GM19468 (cell line): ENCODE results near the gene STPG1.
"Not testable (repeated sequence)": the region's sequence is repeated elsewhere in the genome, so short reads cannot be mapped to it uniquely, and the experiment has no call there.

ENCODE experiments used
- ATAC-seq: cut with Tn5 transposase; IDR thresholded peaks from one replicate; pipeline ENCODE4 v1.9.1; 2021; ENCODE audit warnings: mild to moderate bottlenecking, moderate library complexity, moderate number of reproducible peaks; ENCODE audit not compliant: unreplicated experiment; ENCODE audit errors: extremely low read depth

The STPG1 gene, protein sequence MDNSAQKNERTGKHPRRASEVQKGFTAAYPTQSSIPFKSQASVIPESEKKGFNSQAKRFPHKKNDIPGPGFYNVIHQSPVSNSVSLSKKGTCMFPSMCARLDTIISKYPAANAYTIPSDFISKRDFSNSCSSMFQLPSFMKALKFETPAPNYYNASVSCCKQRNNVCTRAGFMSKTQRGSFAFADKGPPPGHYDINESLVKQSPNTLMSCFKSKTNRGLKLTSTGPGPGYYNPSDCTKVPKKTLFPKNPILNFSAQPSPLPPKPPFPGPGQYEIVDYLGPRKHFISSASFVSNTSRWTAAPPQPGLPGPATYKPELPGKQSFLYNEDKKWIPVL

DNA sequence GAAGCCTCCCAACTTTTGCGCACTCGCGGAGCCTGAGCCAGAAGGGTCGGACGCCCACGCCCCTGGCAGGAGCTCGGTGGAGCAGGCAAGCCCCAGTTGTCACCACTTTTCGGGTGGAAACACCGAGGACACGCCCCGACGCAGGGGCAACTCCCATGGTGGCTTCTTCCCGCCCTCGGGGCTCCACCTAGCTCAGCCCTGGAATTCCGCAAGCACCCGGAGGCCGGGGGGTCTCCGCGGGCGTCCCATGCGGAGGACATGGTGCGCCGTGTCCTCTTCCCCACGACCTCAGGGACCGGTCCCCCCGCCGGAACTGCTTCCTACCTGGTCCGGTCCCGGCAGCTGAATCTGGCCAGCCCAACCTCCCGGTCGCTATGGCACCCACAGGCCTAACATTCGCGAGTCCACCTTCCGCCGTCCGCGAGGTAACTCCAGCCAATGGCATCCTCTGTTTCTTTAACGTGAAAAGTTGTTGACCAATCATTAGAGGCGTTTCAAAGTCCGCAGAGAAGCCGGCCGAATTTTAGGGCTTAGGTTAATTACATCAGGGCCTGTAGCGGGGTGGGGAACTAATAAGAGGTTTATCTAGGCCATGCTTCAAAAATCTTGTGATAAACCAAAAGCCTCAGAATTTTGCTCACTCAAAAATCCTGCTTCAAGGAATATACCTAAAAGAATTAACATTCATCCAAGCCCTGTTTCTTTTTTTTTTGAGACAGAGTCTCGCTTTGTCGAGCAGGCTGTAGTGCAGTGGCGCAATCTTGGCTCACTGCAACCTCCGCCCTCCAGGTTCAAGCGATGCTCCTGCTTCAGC is at the start of gene STPG1:
Gene STPG1 (minus strand): TSS at position 433 of the 814 bp plus-strand sequence. CDS start 12,394 bp downstream, outside the sequence.
- no peak for ATAC-seq

- ATAC-seq: not testable (repeated sequence)
Observed at GRCh38 chr1:24462128-24462527, 48.5 kb upstream of the STPG1 start.

DNA sequence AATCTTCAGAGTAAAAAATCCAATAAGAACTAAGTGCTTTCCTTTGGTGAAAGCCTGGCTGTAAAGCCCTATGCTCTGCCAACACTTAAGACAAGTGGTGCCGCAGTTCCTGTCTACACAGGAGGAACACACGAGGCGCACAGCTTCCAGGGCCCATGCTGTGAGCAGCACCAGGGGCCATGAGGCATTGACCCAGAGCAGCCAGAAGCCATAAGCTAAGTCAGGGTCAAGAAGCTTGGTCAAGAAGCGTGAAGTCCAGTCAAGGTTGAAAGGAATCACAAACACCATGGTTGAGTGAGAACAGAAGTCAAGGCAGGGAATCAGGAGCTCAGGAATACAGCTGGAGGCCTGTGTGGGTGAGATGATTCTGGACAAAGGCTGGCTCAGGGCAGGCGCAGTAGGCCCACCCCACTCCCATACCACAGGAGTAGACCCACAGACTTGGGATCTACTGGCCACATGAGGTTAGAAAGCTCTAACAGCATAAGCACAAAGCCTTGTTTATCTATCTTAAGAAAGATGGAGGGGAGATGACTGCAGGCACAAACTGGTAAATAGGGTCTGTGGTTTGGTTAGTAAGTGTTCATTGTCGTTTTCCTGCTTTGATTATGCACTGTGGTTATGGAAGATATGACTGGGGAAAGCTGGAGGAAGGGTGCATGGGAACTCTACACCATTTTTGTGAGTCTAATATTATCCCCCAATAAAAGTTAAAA is 46.1 kb upstream of the STPG1 start:
- no peak for ATAC-seq

DNA sequence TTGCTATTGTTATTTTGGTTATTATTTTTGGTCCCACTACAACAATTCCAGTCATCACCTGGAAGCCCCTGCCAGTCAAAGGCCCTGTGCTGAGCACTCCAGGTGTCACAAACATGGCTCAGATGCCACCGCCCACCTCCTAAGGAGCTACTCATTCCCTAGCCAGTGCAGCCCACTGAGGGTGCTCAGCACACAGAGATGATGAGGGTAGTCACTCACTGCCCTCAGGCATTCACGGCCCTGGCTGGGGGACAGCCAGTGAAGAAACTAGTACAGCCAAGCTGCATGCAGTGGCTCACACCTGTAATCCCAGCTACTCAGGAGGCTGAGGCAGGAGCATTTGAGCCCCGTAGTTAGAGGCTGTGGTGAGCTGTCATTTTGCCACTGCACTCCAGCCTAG is 44.3 kb upstream of the STPG1 start:
- ATAC-seq: no peak

GRCh38 chr1:24455272-24455671 is 41.7 kb upstream of the STPG1 start:
- no peak for ATAC-seq

GRCh38 chr1:24454673-24455072 is 41.1 kb upstream of the STPG1 start:
- ATAC-seq: no peak

- ATAC-seq: no peak
Observed at GRCh38 chr1:24452922-24453485, 39.4 kb upstream of the STPG1 start.

DNA sequence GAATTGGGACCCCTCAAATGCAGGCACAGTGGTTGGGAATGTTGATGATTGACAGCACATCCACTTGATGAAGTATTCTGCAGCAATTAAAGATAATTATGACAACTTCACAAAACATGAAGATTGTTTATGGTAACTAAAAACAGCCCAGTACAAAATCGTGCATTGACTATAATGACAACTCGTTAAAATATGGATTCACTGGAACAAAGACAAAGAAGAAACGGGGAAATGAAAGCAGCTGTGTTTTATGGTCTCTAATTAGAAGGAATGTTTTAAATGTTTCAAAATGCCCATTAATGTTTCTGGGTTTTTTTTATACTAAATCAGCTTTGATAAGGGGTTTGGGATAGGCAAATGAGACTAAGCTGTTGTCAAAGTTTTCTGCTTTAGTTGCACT is 38.2 kb upstream of the STPG1 start:
- ATAC-seq: no peak

DNA sequence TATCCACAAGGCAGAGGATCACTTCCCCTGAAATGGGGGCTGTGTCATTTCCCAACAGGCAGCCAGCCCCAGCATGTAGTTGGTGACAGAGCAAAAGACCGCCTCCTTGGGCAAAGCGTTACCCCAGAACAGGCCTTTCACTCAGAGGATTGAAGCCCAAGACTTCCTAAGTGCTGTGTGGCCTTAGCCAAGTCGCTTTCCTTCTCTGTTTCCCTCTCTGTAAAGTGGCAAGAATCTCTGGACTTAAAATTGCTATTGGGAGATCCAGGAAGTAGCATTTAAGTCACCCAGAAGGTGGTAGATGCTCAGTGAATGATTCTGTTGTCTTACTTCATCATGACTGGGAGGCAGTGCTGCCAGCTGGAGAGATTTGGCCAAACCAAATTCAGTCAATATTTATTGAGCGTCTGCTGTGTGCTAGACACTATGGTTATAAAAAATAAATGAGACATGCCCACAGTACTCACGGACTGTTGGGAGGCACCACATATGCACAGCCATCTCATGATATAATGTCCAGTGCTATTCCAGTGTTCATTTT is 37.3 kb upstream of the STPG1 start:
- ATAC-seq: no peak

DNA sequence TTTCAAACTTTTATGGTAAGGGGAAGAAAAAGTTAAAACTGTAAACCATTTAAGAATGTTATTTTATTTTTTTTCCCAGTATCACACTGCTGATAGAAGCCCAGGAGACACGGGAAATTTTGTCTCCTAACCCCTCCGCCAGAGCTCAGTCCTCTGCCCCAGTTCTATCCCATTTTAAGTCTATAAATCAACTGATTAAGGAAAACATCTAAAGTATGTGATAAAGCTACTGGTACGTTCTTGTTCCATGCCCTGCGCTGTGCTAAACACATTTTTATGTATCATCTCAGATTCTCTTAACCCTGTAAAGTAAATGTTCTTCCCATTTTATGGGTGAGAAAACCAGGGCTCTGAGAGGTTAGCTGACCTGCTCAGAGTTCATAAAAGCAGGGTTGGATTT is 36.7 kb upstream of the STPG1 start:
- ATAC-seq: no peak

- not testable (repeated sequence) for ATAC-seq
Observed at GRCh38 chr1:24446446-24446845, 32.9 kb upstream of the STPG1 start.

- ATAC-seq: no peak
Observed at GRCh38 chr1:24443241-24443656, 29.7 kb upstream of the STPG1 start.

DNA sequence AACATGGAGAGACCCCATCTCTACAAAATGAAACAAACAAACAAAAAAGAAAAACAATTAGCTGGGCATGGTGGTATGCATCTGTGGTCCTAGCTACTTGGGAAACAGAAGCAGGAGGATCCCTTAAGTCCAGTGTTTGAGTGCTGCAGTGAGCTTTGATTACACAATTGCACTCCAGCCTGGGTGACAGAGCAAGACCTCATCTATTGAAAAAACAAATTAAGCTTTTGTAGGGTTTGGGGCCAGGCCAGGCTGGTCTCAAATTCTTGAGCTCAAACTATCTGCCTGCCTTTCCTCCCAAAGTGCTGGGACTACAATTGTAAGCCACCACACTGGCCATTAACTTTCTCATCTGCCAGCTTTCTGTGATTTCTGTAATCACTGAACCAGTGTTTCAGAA is 29.2 kb upstream of the STPG1 start:
- no peak for ATAC-seq

GRCh38 chr1:24441996-24442668 is 28.6 kb upstream of the STPG1 start:
- no peak for ATAC-seq

DNA sequence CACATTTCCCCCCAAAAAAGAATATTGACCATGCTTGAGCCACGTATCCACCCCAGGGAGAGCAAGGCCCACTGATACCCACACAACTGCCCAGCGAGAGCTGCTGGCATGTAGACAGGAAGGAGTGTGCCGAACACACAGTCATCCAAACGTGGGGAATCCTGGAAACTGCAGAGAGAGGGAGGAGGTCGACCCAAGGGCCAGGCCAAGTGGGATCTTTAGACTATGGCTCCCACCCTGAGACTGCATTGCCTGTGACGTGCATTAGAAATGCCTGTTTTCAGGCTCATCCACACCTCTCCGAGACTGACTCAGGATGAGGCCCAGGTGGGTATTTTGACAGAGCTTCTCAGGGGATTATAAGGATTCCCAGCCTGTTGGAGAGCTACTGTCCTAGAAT is 27.9 kb upstream of the STPG1 start:
- ATAC-seq: no peak

GRCh38 chr1:24440436-24440835 is 26.9 kb upstream of the STPG1 start:
- no peak for ATAC-seq

DNA sequence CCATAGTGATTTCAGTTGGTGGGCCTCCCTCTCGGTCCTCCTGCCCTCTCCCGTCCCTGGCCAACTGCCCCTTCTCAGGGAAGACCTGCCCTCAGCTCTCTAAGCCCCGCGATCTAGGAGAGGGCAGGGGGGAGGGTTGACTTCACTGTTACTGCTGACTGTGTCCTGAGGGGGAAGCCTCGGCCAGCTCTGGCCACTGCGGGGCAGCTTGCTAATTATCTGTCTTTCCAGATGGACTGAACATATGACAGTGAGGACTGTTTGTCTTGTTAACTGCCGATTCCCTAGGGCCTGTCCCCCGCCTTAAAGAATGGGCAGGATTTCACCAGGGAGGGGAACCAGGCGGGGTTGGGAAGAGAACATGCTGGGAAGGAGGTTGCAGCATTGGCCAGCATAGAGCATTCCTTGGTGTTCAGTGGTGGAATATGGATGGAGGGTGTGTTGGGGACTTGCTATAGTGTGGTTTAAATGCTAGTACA is 24.9 kb upstream of the STPG1 start:
- no peak for ATAC-seq

DNA sequence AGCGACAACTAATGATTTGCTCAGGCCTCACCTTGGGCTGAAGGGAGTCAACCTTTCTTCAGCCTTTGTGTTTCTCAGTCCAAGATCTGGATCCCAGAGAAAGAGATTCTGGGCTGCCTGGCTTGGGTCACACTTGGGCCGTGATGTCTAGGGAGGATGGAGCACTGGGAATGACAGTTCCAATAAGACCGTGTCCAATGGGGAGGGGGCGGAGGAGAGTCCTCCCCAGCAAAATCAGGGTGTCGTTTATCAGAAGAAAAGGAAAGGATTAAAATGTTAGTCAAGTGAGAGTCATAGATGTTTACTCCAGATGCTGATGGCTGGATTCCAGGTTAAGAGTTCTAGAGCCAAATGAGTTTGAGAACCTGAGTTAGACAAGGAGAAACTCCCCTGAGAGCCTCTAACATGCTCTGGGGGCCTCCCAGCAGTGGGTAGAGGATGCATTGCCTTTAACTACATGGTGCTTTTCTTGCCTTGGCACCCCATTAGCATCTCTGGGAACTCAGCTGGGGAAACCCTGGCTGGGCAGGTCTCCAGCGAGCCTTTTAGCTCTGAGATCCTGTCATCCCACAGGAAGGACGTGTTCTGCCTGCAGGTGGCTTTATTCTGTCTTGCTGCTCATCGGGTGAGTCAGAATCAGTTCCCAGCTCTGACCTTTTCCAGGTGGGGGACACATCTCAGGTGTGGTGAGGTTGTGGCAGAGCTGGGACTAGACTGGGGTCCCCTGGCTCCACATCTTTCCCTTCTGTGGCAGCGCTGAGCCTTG is 24.2 kb upstream of the STPG1 start:
- ATAC-seq: no peak
